ENCODE results near the gene TPRN. TPM values are rescaled to one million over a fixed set of nuclear protein-coding genes. Genes with fewer than 3 reads are reported as not detected.

Gene TPRN
- total and polyA plus RNA-seq, 8 donors: 48.7 to 110 (median 67.2) TPM

- intact Hi-C loops (cut with DNase I): no loop called here
- FAIRE-seq: no peak
Observed at GRCh38 chr9:137149363-137149762, 51.2 kb downstream of the TPRN start.

GRCh38 chr9:137148661-137149060, 51.9 kb downstream of the TPRN start:
- H3K4me1 ChIP-seq: no peaks in the 10 kb centered on the region
- H3K4me3 ChIP-seq: no peak overlapping the region
- no peak overlapping the region for H3K27ac ChIP-seq
- H3K36me3 ChIP-seq: no peaks in the 10 kb centered on the region
- DNase-seq (peak in 1 of 6 donors; percentile 60), FAIRE-seq (no peak), ATAC-seq (no peak)
- 83 to 89% methylated on average over 18 to 19 of the region's 19 CpGs for WGBS, 2 donors
- no peak for TF ChIP-seq CTCF (IDR thresholded peaks at IDR 0.05)
- H3K27me3 ChIP-seq: no peaks in the 10 kb centered on the region
- no peaks in the 10 kb centered on the region for H3K9me3 ChIP-seq
- intact Hi-C loops (cut with DNase I): no loop called here

More at GRCh38 chr9:137149363-137149762, 51.2 kb downstream of the TPRN start:
- Histone ChIP-seq H3K4me1 (no peaks in the 10 kb centered on the region), H3K4me3 (no peak overlapping the region), H3K27ac (no peak overlapping the region), H3K27me3 (no peaks in the 10 kb centered on the region), H3K9me3 (no peaks in the 10 kb centered on the region), H3K36me3 (no peaks in the 10 kb centered on the region)
- DNase-seq (peak in 1 of 6 donors; percentile 51), ATAC-seq (no peak)
- no peak for TF ChIP-seq CTCF (IDR thresholded peaks at IDR 0.05)
- 59 to 71% methylated on average over 5 of the region's 5 CpGs for WGBS, 2 donors

GRCh38 chr9:137148242-137148641, 52.3 kb downstream of the TPRN start:
- no peak overlapping the region for H3K27ac ChIP-seq
- intact Hi-C loops (cut with DNase I): no loop called here
- H3K4me1 ChIP-seq: no peaks in the 10 kb centered on the region
- peak in 1 of 6 donors; percentile 43 for DNase-seq
- no peaks in the 10 kb centered on the region for H3K9me3 ChIP-seq
- FAIRE-seq: no peak
- H3K4me3 ChIP-seq: no peak overlapping the region
- TF ChIP-seq CTCF (IDR thresholded peaks at IDR 0.05): no peak
- H3K27me3 ChIP-seq: no peaks in the 10 kb centered on the region
- ATAC-seq: no peak
- 69 to 75% methylated on average over 27 of the region's 27 CpGs for WGBS, 2 donors
- H3K36me3 ChIP-seq: no peaks in the 10 kb centered on the region

- intact Hi-C loops (cut with DNase I): no loop called here
- ATAC-seq: no peak
- FAIRE-seq: no peak
- H3K27ac ChIP-seq: no peak overlapping the region
- DNase-seq: no peak
- no peak for TF ChIP-seq CTCF (IDR thresholded peaks at IDR 0.05)
- no peak overlapping the region for H3K4me3 ChIP-seq
- no peaks in the 10 kb centered on the region for H3K4me1 ChIP-seq
- no peaks in the 10 kb centered on the region for H3K9me3 ChIP-seq
- H3K36me3 ChIP-seq: no peaks in the 10 kb centered on the region
- 30 to 34% methylated on average over 24 of the region's 24 CpGs for WGBS, 2 donors
- H3K27me3 ChIP-seq: no peaks in the 10 kb centered on the region
Observed at GRCh38 chr9:137147793-137148160, 52.8 kb downstream of the TPRN start.

- TF ChIP-seq CTCF (IDR thresholded peaks at IDR 0.05): no peak
- 70 to 78% methylated on average over 25 to 26 of the region's 26 CpGs for WGBS, 2 donors
- DNase-seq (peak in 2 of 6 donors; percentile 19 to 55), ATAC-seq (no peak), FAIRE-seq (no peak)
- Histone ChIP-seq H3K4me1 (no peaks in the 10 kb centered on the region), H3K27me3 (no peaks in the 10 kb centered on the region), H3K4me3 (no peak overlapping the region), H3K27ac (no peak overlapping the region), H3K36me3 (no peaks in the 10 kb centered on the region), H3K9me3 (no peaks in the 10 kb centered on the region)
- intact Hi-C loops (cut with DNase I): no loop called here
Observed at GRCh38 chr9:137147091-137147792, 53.3 kb downstream of the TPRN start.
